ENCODE results near the gene TENT4B.
"Not testable (repeated sequence)": the region's sequence is repeated elsewhere in the genome, so short reads cannot be mapped to it uniquely, and the experiment has no call there.

TENT4B gene

DNA sequence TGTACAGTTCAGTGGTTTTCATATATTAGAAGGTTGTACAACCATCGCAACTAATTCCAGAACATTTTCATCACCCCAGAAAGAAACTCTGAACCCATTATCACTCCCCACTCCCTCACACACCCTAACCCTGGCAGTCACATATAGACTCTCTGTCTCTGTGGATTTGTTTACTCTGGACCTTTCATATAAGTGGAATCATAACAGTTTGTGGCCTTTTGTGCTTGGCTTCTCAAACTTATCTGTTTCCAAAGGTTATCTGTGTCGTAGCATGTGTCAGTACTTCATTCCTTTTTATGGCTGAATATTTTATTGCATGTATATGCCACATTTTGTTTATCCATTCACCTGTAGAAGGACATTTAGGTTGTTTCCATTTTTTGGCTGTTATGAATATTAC is 12.4 kb downstream of the TENT4B start:
- in situ Hi-C loops (cut with HindIII; ENCODE audit: low sequenced_read_pairs): no loop called here
- H3K4me3 ChIP-seq (ENCODE audit: low read depth, low read length): no peak overlapping the region
- no peak for DNase-seq (ENCODE audit: low read depth, low spot score)
- TF ChIP-seq, protein P1, sequence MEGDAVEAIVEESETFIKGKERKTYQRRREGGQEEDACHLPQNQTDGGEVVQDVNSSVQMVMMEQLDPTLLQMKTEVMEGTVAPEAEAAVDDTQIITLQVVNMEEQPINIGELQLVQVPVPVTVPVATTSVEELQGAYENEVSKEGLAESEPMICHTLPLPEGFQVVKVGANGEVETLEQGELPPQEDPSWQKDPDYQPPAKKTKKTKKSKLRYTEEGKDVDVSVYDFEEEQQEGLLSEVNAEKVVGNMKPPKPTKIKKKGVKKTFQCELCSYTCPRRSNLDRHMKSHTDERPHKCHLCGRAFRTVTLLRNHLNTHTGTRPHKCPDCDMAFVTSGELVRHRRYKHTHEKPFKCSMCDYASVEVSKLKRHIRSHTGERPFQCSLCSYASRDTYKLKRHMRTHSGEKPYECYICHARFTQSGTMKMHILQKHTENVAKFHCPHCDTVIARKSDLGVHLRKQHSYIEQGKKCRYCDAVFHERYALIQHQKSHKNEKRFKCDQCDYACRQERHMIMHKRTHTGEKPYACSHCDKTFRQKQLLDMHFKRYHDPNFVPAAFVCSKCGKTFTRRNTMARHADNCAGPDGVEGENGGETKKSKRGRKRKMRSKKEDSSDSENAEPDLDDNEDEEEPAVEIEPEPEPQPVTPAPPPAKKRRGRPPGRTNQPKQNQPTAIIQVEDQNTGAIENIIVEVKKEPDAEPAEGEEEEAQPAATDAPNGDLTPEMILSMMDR (IDR thresholded peaks at IDR 0.05; ENCODE audit: low read depth, low read length): no peak

DNA sequence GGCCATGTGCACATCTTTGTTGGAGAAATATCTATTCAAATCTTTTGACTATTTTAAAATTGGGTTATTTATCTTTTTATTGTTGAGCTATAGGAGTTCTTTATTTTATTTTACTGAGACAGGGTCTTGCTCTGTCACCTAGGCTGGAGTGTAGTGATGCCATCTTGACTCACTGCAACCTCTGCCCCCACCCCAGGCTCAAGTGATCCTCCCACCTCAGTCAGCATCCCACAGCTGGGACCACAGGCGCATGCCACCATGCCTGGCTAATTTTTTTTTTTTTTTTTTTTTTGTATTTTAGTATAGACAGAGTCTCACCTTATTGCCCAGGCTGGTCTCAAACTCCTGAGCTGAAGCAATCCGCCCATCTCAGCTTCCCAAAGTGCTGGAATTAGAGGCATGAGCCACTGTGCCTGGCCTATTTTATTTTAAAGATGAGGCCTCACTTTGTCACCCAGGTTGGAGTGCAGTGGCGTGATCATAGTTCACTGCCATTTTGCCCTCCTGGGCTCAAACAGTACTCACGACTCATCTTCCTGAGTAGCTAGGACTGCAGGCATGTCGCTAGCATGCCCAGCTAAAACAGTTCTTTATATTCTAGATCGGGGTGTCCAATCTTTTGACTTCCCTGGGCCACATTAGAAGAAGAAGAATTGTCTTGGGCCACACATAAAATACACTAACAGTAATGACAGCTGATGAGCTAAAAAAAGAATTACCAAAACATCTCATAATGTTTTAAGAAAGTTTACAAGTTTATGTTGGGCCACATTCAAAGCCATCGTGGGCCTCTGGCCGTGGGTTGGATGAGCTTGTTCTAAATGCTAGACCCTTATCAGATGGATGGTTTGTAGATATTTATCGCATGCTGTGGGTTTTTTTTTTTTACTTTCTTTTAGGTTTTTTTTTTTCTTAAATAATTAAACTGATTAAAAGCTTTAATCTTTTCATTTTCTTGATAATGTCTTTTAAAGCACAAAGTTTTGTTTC is 13.7 kb downstream of the TENT4B start:
- TF ChIP-seq, protein P1 (IDR thresholded peaks at IDR 0.05; ENCODE audit: low read depth, low read length): no peak
- H3K4me3 ChIP-seq (ENCODE audit: low read depth, low read length): no peak overlapping the region
- no peak for DNase-seq (ENCODE audit: low read depth, low spot score)
- in situ Hi-C loops (cut with HindIII; ENCODE audit: low sequenced_read_pairs): no loop called here

DNA sequence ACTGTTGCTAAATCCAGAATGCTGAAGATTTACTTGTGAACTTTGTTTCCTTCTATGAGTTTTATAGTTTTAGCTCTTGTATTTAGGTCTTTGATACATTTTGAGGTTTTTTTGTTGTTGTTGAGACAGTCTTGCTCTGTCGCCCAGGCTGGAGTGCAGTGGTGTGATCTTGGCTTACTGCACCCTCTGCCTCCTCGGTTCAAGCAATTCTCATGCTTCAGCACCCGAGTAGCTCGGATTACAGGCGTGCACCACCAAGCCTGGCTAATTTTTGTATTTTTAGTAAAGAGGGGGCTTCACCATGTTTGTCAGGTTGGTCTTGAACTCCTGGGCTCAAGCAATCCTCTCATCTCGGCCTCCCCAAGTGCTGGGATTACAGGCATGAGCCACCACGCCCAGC is 14.4 kb downstream of the TENT4B start:
- TF ChIP-seq, protein P1 (IDR thresholded peaks at IDR 0.05; ENCODE audit: low read depth, low read length): no peak
- no peak for DNase-seq (ENCODE audit: low read depth, low spot score)
- in situ Hi-C loops (cut with HindIII; ENCODE audit: low sequenced_read_pairs): no loop called here
- no peak overlapping the region for H3K4me3 ChIP-seq (ENCODE audit: low read depth, low read length)

DNA sequence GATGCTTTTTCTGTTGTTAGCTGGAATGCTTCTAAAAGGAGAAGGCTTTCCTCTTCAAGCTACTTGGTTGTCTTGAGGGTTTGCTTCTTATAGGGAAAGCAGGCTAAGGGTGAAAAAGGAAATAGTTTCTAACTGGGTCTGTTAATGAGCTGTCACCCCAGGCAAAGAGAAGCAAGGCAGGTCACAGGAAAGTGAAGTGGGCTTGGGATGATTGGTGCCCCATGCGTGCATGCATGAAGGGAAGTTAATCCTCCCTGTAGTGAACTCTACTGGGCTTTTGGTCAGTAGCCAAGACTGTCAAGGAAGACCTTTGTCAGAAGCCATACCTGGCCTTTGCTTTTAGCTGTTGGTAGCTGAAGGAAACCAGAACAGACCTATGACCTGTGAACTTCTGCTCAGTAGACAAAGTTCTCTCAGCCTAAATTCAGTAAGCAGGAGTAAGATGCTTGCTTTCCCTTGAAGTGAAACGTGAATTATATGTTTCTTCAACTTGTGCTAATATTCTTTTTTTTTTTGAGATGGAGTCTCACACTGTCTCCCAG is 16.5 kb downstream of the TENT4B start:
- in situ Hi-C loops (cut with HindIII; ENCODE audit: low sequenced_read_pairs): no loop called here
- no peak overlapping the region for H3K4me3 ChIP-seq (ENCODE audit: low read depth, low read length)
- TF ChIP-seq, protein P1 (IDR thresholded peaks at IDR 0.05; ENCODE audit: low read depth, low read length): no peak
- DNase-seq (ENCODE audit: low read depth, low spot score): no peak

DNA sequence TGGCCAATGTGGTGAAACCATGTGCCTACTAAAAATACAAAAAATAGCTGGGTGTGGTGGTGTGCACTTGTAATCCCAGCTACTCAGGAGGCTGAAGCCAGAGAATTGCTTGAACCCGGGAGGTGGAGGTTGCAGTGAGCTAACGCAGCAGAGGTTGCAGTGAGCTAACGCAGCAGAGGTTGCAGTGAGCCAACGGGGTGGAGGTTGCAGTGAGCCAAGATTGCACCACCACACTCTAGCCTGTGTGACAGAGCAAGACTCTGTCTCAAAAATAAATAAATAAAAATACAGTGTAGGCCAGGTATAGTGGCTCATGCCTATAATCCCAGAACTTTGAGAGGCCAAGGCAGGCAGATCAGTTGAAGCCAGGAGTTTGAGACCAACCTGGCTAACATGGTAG is 18.7 kb downstream of the TENT4B start:
- H3K4me3 ChIP-seq (ENCODE audit: low read depth, low read length); DNase-seq (ENCODE audit: low read depth, low spot score); in situ Hi-C loops (cut with HindIII; ENCODE audit: low sequenced_read_pairs): not testable (repeated sequence)

DNA sequence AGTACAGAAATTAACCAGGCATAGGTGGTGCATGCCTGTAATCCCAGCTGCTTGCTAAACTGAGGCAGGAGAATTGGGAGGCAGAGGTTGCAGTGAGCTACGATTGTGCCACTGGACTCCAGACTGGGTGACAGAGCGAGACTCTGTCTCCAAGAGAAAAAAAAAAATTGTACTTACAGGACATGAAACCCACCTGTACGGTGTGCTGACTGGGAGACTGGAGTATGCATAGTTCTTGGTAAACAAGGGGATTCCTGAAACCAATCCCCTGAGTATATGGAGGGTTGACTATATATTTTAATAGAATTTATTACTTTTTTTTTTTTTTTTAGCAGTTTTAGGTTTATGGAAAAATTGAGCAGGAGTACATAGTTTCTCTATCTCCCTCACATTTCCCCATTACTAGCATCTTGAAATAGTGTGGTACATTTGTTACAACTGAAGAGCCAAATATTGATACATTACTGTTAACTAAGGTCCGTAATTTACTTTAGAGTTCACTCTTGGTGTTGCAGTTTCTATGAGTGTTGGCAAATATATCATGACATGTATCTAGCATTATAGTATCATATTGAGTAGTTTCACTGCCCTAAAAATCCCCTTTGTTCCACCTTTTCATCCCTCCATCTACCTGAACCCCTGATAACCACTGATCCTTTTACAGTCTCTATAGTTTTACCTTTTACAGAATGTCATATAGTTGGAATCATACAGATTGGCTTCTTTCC is 19.3 kb downstream of the TENT4B start:
- no peak for DNase-seq (ENCODE audit: low read depth, low spot score)
- in situ Hi-C loops (cut with HindIII; ENCODE audit: low sequenced_read_pairs): no loop called here
- no peak overlapping the region for H3K4me3 ChIP-seq (ENCODE audit: low read depth, low read length)
- TF ChIP-seq, protein P1 (IDR thresholded peaks at IDR 0.05; ENCODE audit: low read depth, low read length): no peak
